Kidney (tissue), 14 donors: ENCODE measurements around the gene RAPGEF4. TPM values are rescaled to one million over a fixed set of nuclear protein-coding genes. Genes with fewer than 3 reads are reported as not detected.

ENCODE experiments used
- DNase-seq, 5 donors: peaks; one replicate each; pipeline ENCODE4 v3.0.0-alpha.2; 2013 to 2020
- FAIRE-seq: peaks from 2 replicates; lab custom pipeline; 2012; peaks lifted over from hg19 to GRCh38; lab: Jason Lieb, UNC
- H3K27ac ChIP-seq, 2 donors: one replicate each; pipeline ENCODE4 v1.7.0; 2013; ENCODE audit warnings: low read depth in 2 of 2, low read length in 2 of 2, inconsistent platforms in 1 of 2
- H3K27me3 ChIP-seq: one replicate; pipeline ENCODE4 v1.7.1; 2013; ENCODE audit warnings: low read length, inconsistent platforms; ENCODE audit not compliant: control insufficient read depth, insufficient read depth
- H3K36me3 ChIP-seq, 3 donors: one replicate each; pipeline versions ENCODE4 v1.7.0 to v1.7.1; 2013; ENCODE audit warnings: low read length in 3 of 3, control low read depth in 1 of 3, inconsistent platforms in 1 of 3; ENCODE audit not compliant: insufficient read depth in 3 of 3, control insufficient read depth in 2 of 3
- H3K4me1 ChIP-seq, 3 donors: one replicate each; pipeline versions ENCODE4 v1.7.0 to v1.7.1; 2013; ENCODE audit warnings: low read length in 3 of 3, inconsistent platforms in 1 of 3, low read depth in 1 of 3; ENCODE audit not compliant: control insufficient read depth in 2 of 3, insufficient read depth in 2 of 3
- H3K4me3 ChIP-seq, 3 donors: one replicate each; pipeline versions ENCODE4 v1.7.0 to v1.8.1; 2013; ENCODE audit warnings: low read length in 3 of 3, control low read depth in 1 of 3, inconsistent platforms in 1 of 3
- H3K9ac ChIP-seq, 3 donors: one replicate each; pipeline versions ENCODE4 v1.7.0 to v1.7.1; 2013; ENCODE audit warnings: low read length in 3 of 3, control low read depth in 1 of 3, inconsistent platforms in 1 of 3
- H3K9me3 ChIP-seq, 3 donors: one replicate each; pipeline versions ENCODE4 v1.7.0 to v1.7.1; 2013; ENCODE audit warnings: low read length in 3 of 3, control low read depth in 1 of 3, inconsistent platforms in 1 of 3; ENCODE audit not compliant: control insufficient read depth in 2 of 3, insufficient read depth in 1 of 3
- CTCF ChIP-seq: IDR thresholded peaks from 3 replicates; pipeline ENCODE4 v1.5.1; 2012; ENCODE audit warnings: mild to moderate bottlenecking, moderate library complexity, borderline replicate concordance; ENCODE audit not compliant: insufficient read depth; ENCODE audit errors: extremely low read depth
- intact Hi-C: fragments of 100-400 bp; cut with DNase I; formaldehyde crosslinking; loops from one replicate; pipeline ENCODE4 v1.11.1; 2022
- polyA plus RNA-seq: library from polyadenylated mRNA; stranded (reverse); fragments of 350-450 nt; fragmentation: Illumina TruSeq; extraction: RNeasy Lipid Tissue Mini Kit (QIAGEN cat#74804); gene quantifications from one replicate; pipeline ENCODE4 v1.2.3, GENCODE V29; 2014; ENCODE audit warnings: low read depth, low replicate concordance; ENCODE audit not compliant: insufficient read depth
- total RNA-seq: library from RNA; stranded (reverse); fragmentation: NEBNext Ultra II Directional; extraction: Animal tissue kit (Norgen Biotek cat#: 25700); gene quantifications from one replicate; pipeline ENCODE4 v1.2.1, GENCODE V29; 2021
- donor health status: control.
- donor health status: control.
- donor health status: control.
- donor health status: control.
- donor health status: control.
- donor health status: DM: yes; HTN: yes; CAD: no.
- donor health status: Normal renal cell carcinoma (clear cell type).

Gene RAPGEF4
- total and polyA plus RNA-seq, 2 donors from 2014 or later, result 3.8 to 13.6 TPM

GRCh38 chr2:172836827-172837226 lies 101.2 kb downstream of the RAPGEF4 start:
- no peak overlapping the region for H3K9ac ChIP-seq

GRCh38 chr2:172839446-172839845 lies 103.8 kb downstream of the RAPGEF4 start:
- no peaks in the 10 kb centered on the region for H3K9me3 ChIP-seq
- peaks cover 0 to 4% (median 0%) of the 10 kb centered on the region in 3 donors for H3K4me1 ChIP-seq
- FAIRE-seq (no peak), DNase-seq (no peak)
- no peak overlapping the region for H3K4me3 ChIP-seq
- no peaks in the 10 kb centered on the region for H3K27me3 ChIP-seq
- H3K36me3 ChIP-seq, result no peaks in the 10 kb centered on the region
- intact Hi-C loops, result no loop called here
- no peak overlapping the region for H3K27ac ChIP-seq
- no peak overlapping the region for H3K9ac ChIP-seq
- TF ChIP-seq CTCF, result no peak

More at GRCh38 chr2:172836827-172837226, 101.2 kb downstream of the RAPGEF4 start:
- intact Hi-C loops, result no loop called here
- Histone ChIP-seq H3K27ac (peak overlapping the region in 1 of 2 donors; percentile 32), H3K9me3 (no peaks in the 10 kb centered on the region), H3K4me1 (no peaks in the 10 kb centered on the region), H3K27me3 (no peaks in the 10 kb centered on the region), H3K4me3 (no peak overlapping the region), H3K36me3 (no peaks in the 10 kb centered on the region)
- no peak for DNase-seq
- TF ChIP-seq CTCF, result no peak
- no peak for FAIRE-seq

- TF ChIP-seq CTCF, result no peak
- no peak for DNase-seq
Observed at GRCh38 chr2:172842511-172843265, 107.0 kb downstream of the RAPGEF4 start.

GRCh38 chr2:172843266-172843582 lies 107.6 kb downstream of the RAPGEF4 start:
- Histone ChIP-seq H3K9me3 (no peaks in the 10 kb centered on the region), H3K27ac (no peak overlapping the region), H3K27me3 (no peaks in the 10 kb centered on the region), H3K4me3 (no peak overlapping the region), H3K36me3 (no peaks in the 10 kb centered on the region), H3K9ac (no peak overlapping the region), H3K4me1 (peaks cover 0 to 4% (median 0%) of the 10 kb centered on the region in 3 donors)
- DNase-seq (no peak), FAIRE-seq (no peak)
- no peak for TF ChIP-seq CTCF
- intact Hi-C loops, result no loop called here

More at GRCh38 chr2:172842511-172843265, 107.0 kb downstream of the RAPGEF4 start:
- Histone ChIP-seq H3K27ac (no peak overlapping the region), H3K27me3 (no peaks in the 10 kb centered on the region), H3K36me3 (no peaks in the 10 kb centered on the region), H3K4me1 (peaks cover 0 to 4% (median 0%) of the 10 kb centered on the region in 3 donors), H3K9ac (no peak overlapping the region), H3K9me3 (no peaks in the 10 kb centered on the region), H3K4me3 (no peak overlapping the region)
- FAIRE-seq, result no peak
- intact Hi-C loops, result no loop called here
